ENCODE measurements around the gene EXOSC10. TPM values are rescaled to one million over a fixed set of nuclear protein-coding genes. Genes with fewer than 3 reads are reported as not detected.

EXOSC10 gene
- total RNA-seq, result 100 to 1,000 TPM in 1 of 6 donors, 10 to 100 TPM in 5; 45.2 to 173 (median 55.9) TPM

- ATAC-seq (ENCODE audit: low FRiP score in 2 of 2) (peak; percentile 92 to 99), DNase-seq (peak; percentile 94 to 99)
- WGBS, 2 donors, result 0 to 1% methylated on average over 19 to 62 of the region's 78 CpGs
- H3K27ac ChIP-seq, result peak within 1 kb of the TSS; percentile 80 to 92 (median 89)
- no peaks in the 10 kb centered on the region for H3K9me3 ChIP-seq
- peak in 2 of 6 experiments; percentile 8 to 17 for TF ChIP-seq CTCF (IDR thresholded peaks at IDR 0.05)
- no peak for TF ChIP-seq EP300 (IDR thresholded peaks at IDR 0.05)
- peak; percentile 58 to 77 for TF ChIP-seq POLR2AphosphoS5 (IDR thresholded peaks at IDR 0.05)
- TF ChIP-seq POLR2A (IDR thresholded peaks at IDR 0.05), result peak in 2 of 4 donors; percentile 46 to 78
- H3K27me3 ChIP-seq, result no peaks in the 10 kb centered on the region
- H3K4me3 ChIP-seq, result peak within 1 kb of the TSS; percentile 95 to 100 (median 100)
- H3K4me1 ChIP-seq, result peaks cover 10 to 16% (median 14%) of the 10 kb centered on the region in 4 donors
- H3K36me3 ChIP-seq, result peaks cover 3 to 31% (median 28%) of the 10 kb centered on the region in 4 donors
These were observed at the start of gene EXOSC10 for GRCh38 chr1:11099310-11100148. Gene EXOSC10 (minus strand): TSS chr1:11099869. CDS start chr1:11099831, 38 bp downstream.

- DNase-seq, result no peak
- peaks cover 12 to 75% (median 49%) of the 10 kb centered on the region in 4 donors for H3K36me3 ChIP-seq
- no peak for ATAC-seq (ENCODE audit: low FRiP score in 2 of 2)
- no peak overlapping the region for H3K4me3 ChIP-seq
- no peaks in the 10 kb centered on the region for H3K9me3 ChIP-seq
- peaks cover 7 to 22% (median 14%) of the 10 kb centered on the region in 4 donors for H3K4me1 ChIP-seq
- H3K27ac ChIP-seq, result no peak overlapping the region
- no peaks in the 10 kb centered on the region for H3K27me3 ChIP-seq
- TF ChIP-seq EP300 (IDR thresholded peaks at IDR 0.05), result no peak
- no peak for TF ChIP-seq CTCF (IDR thresholded peaks at IDR 0.05)
- TF ChIP-seq POLR2AphosphoS5 (IDR thresholded peaks at IDR 0.05), result no peak
- no peak for TF ChIP-seq POLR2A (IDR thresholded peaks at IDR 0.05)
- WGBS, 2 donors, result 56 to 60% methylated on average over 4 of the region's 4 CpGs
These were observed 47.6 kb upstream of the EXOSC10 start for GRCh38 chr1:11147197-11147770.

GRCh38 chr1:11145741-11146140 is 46.1 kb upstream of the EXOSC10 start:
- no peak for TF ChIP-seq EP300 (IDR thresholded peaks at IDR 0.05)
- TF ChIP-seq POLR2AphosphoS5 (IDR thresholded peaks at IDR 0.05), result no peak
- no peak for TF ChIP-seq POLR2A (IDR thresholded peaks at IDR 0.05)
- no peak for TF ChIP-seq CTCF (IDR thresholded peaks at IDR 0.05)
- Histone ChIP-seq H3K4me3 (no peak overlapping the region), H3K27ac (no peak overlapping the region), H3K36me3 (peaks cover 12 to 74% (median 47%) of the 10 kb centered on the region in 4 donors), H3K27me3 (no peaks in the 10 kb centered on the region), H3K4me1 (peaks cover 0 to 16% (median 0%) of the 10 kb centered on the region in 4 donors), H3K9me3 (no peaks in the 10 kb centered on the region)
- no peak for DNase-seq
- WGBS, 2 donors, result 90 to 94% methylated on average over 6 of the region's 6 CpGs
- ATAC-seq (ENCODE audit: low FRiP score in 2 of 2), result no peak

- no peaks in the 10 kb centered on the region for H3K9me3 ChIP-seq
- DNase-seq (no peak), ATAC-seq (ENCODE audit: low FRiP score in 2 of 2) (no peak)
- WGBS, 2 donors, result 81 to 85% methylated on average over 12 of the region's 12 CpGs
- H3K36me3 ChIP-seq, result peaks cover 12 to 79% (median 51%) of the 10 kb centered on the region in 4 donors
- no peaks in the 10 kb centered on the region for H3K27me3 ChIP-seq
- H3K4me3 ChIP-seq, result no peak overlapping the region
- peak overlapping the region in 1 of 4 donors; percentile 10 for H3K27ac ChIP-seq
- peaks cover 0 to 16% (median 0%) of the 10 kb centered on the region in 4 donors for H3K4me1 ChIP-seq
- TF ChIP-seq EP300 (IDR thresholded peaks at IDR 0.05), result no peak
- no peak for TF ChIP-seq POLR2A (IDR thresholded peaks at IDR 0.05)
- no peak for TF ChIP-seq CTCF (IDR thresholded peaks at IDR 0.05)
- no peak for TF ChIP-seq POLR2AphosphoS5 (IDR thresholded peaks at IDR 0.05)
These were observed 45.0 kb upstream of the EXOSC10 start for GRCh38 chr1:11144570-11145256.
